Body of pancreas (tissue), 4 donors: ENCODE measurements around the gene NRN1L. TPM values are rescaled to one million over a fixed set of nuclear protein-coding genes. Genes with fewer than 3 reads are reported as not detected.

ENCODE experiments used
- ATAC-seq: fragments of 150-250 bp; one replicate; pipeline ENCODE4 v1.9.1; 2016
- DNase-seq, 4 donors: peaks; one replicate each; pipeline ENCODE4 v3.0.0-alpha.2; 2019
- H3K27ac ChIP-seq, 4 donors: fragments of 200-600 bp; sonication (generic); 1 replicate in 3 of 4; 2 replicates in 1 of 4; pipeline versions ENCODE4 v1.5.1 to v1.6.1; 2016 to 2019; ENCODE audit warnings: mild to moderate bottlenecking in 1 of 4, mixed read lengths in 1 of 4, moderate library complexity in 1 of 4
- H3K27me3 ChIP-seq, 2 donors: fragments of 200-600 bp; sonication (generic); one replicate each; pipeline ENCODE4 v1.6.0; 2016; ENCODE audit warnings: mild to moderate bottlenecking in 1 of 2
- H3K36me3 ChIP-seq, 2 donors: fragments of 200-600 bp; sonication (generic); replicated peaks in 1 of 2; 2 replicates each; pipeline ENCODE4 v1.5.1; 2016; ENCODE audit warnings: low read depth in 2 of 2; ENCODE audit not compliant: insufficient read depth in 1 of 2
- H3K4me1 ChIP-seq: fragments of 200-600 bp; sonication (generic); one replicate; pipeline ENCODE4 v1.6.0; 2016
- H3K4me3 ChIP-seq, 2 donors: fragments of 200-600 bp; sonication (generic); 1 replicate in 1 of 2; 2 replicates in 1 of 2; pipeline ENCODE4 v1.5.1; 2016 to 2019
- H3K9me3 ChIP-seq, 3 donors: fragments of 200-600 bp; sonication (generic); 1 replicate in 2 of 3; 2 replicates in 1 of 3; pipeline ENCODE4 v1.5.1; 2016
- CTCF ChIP-seq, 7 experiments: fragments of 450-650 bp in 4 of 7; fragments of 200-600 bp in 3 of 7; sonication (generic) in 3 of 7; IDR thresholded peaks; one replicate each; pipeline ENCODE4 v1.5.1; 2016 to 2019; ENCODE audit warnings: antibody characterized with exemption in 7 of 7
- POLR2A ChIP-seq, 3 donors: fragments of 450-650 bp; IDR thresholded peaks; one replicate each; pipeline ENCODE4 v1.6.1; 2016; ENCODE audit warnings: antibody characterized with exemption in 3 of 3, mild to moderate bottlenecking in 2 of 3
- WGBS, 2 donors: methylation state at CpG; one replicate each; pipeline ENCODE4 v1.1.5; 2017; 5-methylcytosine and 5-hydroxymethylcytosine counted together
- intact Hi-C: fragments of 100-400 bp; cut with DNase I; formaldehyde crosslinking; loops from one replicate; pipeline ENCODE4 v1.15.1; 2023
- total RNA-seq, 2 donors: library from RNA; depleted of rRNA; stranded (reverse); fragments of >200 nt; gene quantifications; one replicate each; pipeline ENCODE4 v1.1.0, GENCODE V29; 2016

Gene NRN1L
- total RNA-seq, 2 donors from 2014 or later = not detected

- Histone ChIP-seq H3K4me1 (peaks cover 52% of the 10 kb centered on the region), H3K9me3 (no peaks in the 10 kb centered on the region), H3K4me3 (no peak overlapping the region), H3K27ac (no peak overlapping the region), H3K27me3 (no peaks in the 10 kb centered on the region), H3K36me3 (no peaks in the 10 kb centered on the region)
- TF ChIP-seq CTCF (IDR thresholded peaks at IDR 0.05) = no peak
- no peak for TF ChIP-seq POLR2A (IDR thresholded peaks at IDR 0.05)
- 93 to 100% methylated on average over 3 of the region's 3 CpGs for WGBS, 2 donors
- no peak for ATAC-seq
- DNase-seq = no peak
- intact Hi-C loops = no loop called here
These were observed 31.0 kb upstream of the NRN1L start for GRCh38 chr16:67853670-67854069.

GRCh38 chr16:67855789-67856188, 28.9 kb upstream of the NRN1L start:
- H3K9me3 ChIP-seq = no peaks in the 10 kb centered on the region
- DNase-seq (peak; percentile 37 to 55 (median 42)), ATAC-seq (no peak)
- no peaks in the 10 kb centered on the region for H3K36me3 ChIP-seq
- H3K27me3 ChIP-seq = no peaks in the 10 kb centered on the region
- WGBS, 2 donors = 16 to 19% methylated on average over 6 to 10 of the region's 10 CpGs
- peaks cover 50% of the 10 kb centered on the region for H3K4me1 ChIP-seq
- TF ChIP-seq POLR2A (IDR thresholded peaks at IDR 0.05) (no peak), CTCF (IDR thresholded peaks at IDR 0.05) (no peak)
- peak overlapping the region in 3 of 4 donors; percentile 68 to 93 (median 84) for H3K27ac ChIP-seq
- H3K4me3 ChIP-seq = no peak overlapping the region
- intact Hi-C loops = no loop called here

- H3K27ac ChIP-seq = peak overlapping the region; percentile 68 to 93 (median 76)
- H3K9me3 ChIP-seq = no peaks in the 10 kb centered on the region
- H3K27me3 ChIP-seq = no peaks in the 10 kb centered on the region
- no peak for DNase-seq
- no peak for ATAC-seq
- intact Hi-C loops = no loop called here
- TF ChIP-seq POLR2A (IDR thresholded peaks at IDR 0.05) (no peak), CTCF (IDR thresholded peaks at IDR 0.05) (no peak)
- peaks cover 50% of the 10 kb centered on the region for H3K4me1 ChIP-seq
- H3K4me3 ChIP-seq = no peak overlapping the region
- whole genome bisulfite sequencing, 2 donors = 90 to 93% methylated on average over 3 to 5 of the region's 5 CpGs
- H3K36me3 ChIP-seq = no peaks in the 10 kb centered on the region
These were observed 27.6 kb upstream of the NRN1L start for GRCh38 chr16:67856927-67857546.

- DNase-seq (peak; percentile 80 to 89 (median 85)), ATAC-seq (peak; percentile 96)
- peaks cover 54% of the 10 kb centered on the region for H3K4me1 ChIP-seq
- TF ChIP-seq POLR2A (IDR thresholded peaks at IDR 0.05) (peak in 1 of 3 donors; percentile 11), CTCF (IDR thresholded peaks at IDR 0.05) (no peak)
- H3K4me3 ChIP-seq = no peak overlapping the region
- H3K9me3 ChIP-seq = no peaks in the 10 kb centered on the region
- H3K27ac ChIP-seq = peak overlapping the region; percentile 68 to 93 (median 76)
- no peaks in the 10 kb centered on the region for H3K36me3 ChIP-seq
- no peaks in the 10 kb centered on the region for H3K27me3 ChIP-seq
- 6 to 20% methylated on average over 3 of the region's 3 CpGs for WGBS, 2 donors
- intact Hi-C loops = no loop called here
These were observed 27.0 kb upstream of the NRN1L start for GRCh38 chr16:67857547-67858233.
